GM12875 (cell line): ENCODE data around the gene VPS36.

Source experiments
- H3K4me3 ChIP-seq: one replicate; pipeline ENCODE4 v1.5.1; 2011; ENCODE audit warnings: low read depth, low read length, control low read depth
- TF ChIP-seq, protein P1 (sequence below): IDR thresholded peaks from 2 replicates; pipeline ENCODE4 v1.5.1; 2011; ENCODE audit warnings: low read depth, mild to moderate bottlenecking, control low read depth, inconsistent platforms, low read length, moderate library complexity, borderline replicate concordance; ENCODE audit not compliant: insufficient read depth

Gene VPS36

DNA sequence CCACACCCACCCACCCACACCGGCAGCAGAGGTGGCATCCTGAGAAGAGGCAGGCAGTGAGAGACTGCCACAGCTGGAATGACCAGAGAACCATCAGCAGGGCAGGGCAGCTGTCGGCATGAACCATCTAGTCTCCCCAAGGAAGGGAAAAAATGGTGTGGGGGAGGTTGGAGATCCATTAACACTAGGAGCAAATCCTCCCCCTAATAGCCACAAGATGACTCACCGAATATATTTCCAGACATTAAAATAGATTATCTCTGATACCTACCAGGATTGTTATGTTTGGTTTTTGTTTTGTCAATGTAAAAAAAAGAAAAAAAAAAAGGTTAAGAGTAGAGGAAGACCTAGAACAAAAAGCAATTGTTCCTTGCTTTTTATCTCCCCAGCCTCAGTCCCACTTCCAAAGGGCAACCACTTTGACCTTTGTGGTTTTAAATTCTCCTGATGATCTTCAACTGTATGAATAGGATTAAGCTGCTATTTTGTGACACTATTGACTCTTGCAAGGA is 78.6 kb downstream of the VPS36 start:
- TF ChIP-seq, protein P1, sequence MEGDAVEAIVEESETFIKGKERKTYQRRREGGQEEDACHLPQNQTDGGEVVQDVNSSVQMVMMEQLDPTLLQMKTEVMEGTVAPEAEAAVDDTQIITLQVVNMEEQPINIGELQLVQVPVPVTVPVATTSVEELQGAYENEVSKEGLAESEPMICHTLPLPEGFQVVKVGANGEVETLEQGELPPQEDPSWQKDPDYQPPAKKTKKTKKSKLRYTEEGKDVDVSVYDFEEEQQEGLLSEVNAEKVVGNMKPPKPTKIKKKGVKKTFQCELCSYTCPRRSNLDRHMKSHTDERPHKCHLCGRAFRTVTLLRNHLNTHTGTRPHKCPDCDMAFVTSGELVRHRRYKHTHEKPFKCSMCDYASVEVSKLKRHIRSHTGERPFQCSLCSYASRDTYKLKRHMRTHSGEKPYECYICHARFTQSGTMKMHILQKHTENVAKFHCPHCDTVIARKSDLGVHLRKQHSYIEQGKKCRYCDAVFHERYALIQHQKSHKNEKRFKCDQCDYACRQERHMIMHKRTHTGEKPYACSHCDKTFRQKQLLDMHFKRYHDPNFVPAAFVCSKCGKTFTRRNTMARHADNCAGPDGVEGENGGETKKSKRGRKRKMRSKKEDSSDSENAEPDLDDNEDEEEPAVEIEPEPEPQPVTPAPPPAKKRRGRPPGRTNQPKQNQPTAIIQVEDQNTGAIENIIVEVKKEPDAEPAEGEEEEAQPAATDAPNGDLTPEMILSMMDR = no peak
- no peak overlapping the region for H3K4me3 ChIP-seq

DNA sequence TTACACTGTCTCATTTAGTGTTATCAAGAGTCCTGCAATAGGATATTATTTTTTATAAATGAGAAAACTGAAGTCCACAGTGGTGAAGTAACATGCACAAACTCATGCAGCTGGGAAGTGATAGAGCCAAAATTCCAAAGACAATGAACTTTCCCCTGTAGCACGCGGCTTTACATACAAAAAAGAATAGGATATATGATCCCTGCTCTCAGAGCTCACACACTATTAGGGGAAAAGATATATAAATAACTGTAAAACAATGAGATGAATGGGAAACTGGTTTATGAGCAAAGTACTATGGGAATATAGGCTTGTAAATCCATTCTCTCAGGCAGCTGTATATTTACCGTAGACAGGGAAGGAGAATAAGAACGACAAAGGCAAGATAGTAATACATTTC is 84.1 kb downstream of the VPS36 start:
- TF ChIP-seq, protein P1 = no peak
- H3K4me3 ChIP-seq = no peak overlapping the region
